GM21786 (cell line): Measurements from ENCODE around the gene SCOC.

Experiments
- ATAC-seq: cut with Tn5 transposase; IDR thresholded peaks from one replicate; pipeline ENCODE4 v1.9.1; 2021; ENCODE audit not compliant: unreplicated experiment

The SCOC gene

GRCh38 chr4:140373328-140374129 lies at the start of gene SCOC:
Gene SCOC (plus strand): TSS chr4:140373646. CDS start chr4:140379171, 5,525 bp downstream.
- ATAC-seq: peak; percentile 95

- ATAC-seq: no peak
Measured at GRCh38 chr4:140326395-140326993, 47.0 kb upstream of the SCOC start.

- no peak for ATAC-seq
Measured at GRCh38 chr4:140330311-140330900, 43.0 kb upstream of the SCOC start.

GRCh38 chr4:140331245-140331644 lies 42.2 kb upstream of the SCOC start:
- ATAC-seq: no peak

- no peak for ATAC-seq
Measured at GRCh38 chr4:140331876-140332275, 41.6 kb upstream of the SCOC start.

- no peak for ATAC-seq
Measured at GRCh38 chr4:140332734-140333133, 40.7 kb upstream of the SCOC start.

- ATAC-seq: no peak
Measured at GRCh38 chr4:140333523-140333922, 39.9 kb upstream of the SCOC start.

- ATAC-seq: no peak
Measured at GRCh38 chr4:140335076-140335475, 38.4 kb upstream of the SCOC start.

GRCh38 chr4:140336730-140337129 lies 36.7 kb upstream of the SCOC start:
- no peak for ATAC-seq

GRCh38 chr4:140342620-140343019 lies 30.8 kb upstream of the SCOC start:
- ATAC-seq: no peak

GRCh38 chr4:140343303-140343702 lies 30.1 kb upstream of the SCOC start:
- ATAC-seq: peak; percentile 86

GRCh38 chr4:140344101-140344500 lies 29.3 kb upstream of the SCOC start:
- ATAC-seq: no peak

- ATAC-seq: no peak
Measured at GRCh38 chr4:140344621-140345020, 28.8 kb upstream of the SCOC start.

- no peak for ATAC-seq
Measured at GRCh38 chr4:140346136-140346535, 27.3 kb upstream of the SCOC start.

- ATAC-seq: no peak
Measured at GRCh38 chr4:140349816-140350215, 23.6 kb upstream of the SCOC start.

- no peak for ATAC-seq
Measured at GRCh38 chr4:140351093-140352075, 22.1 kb upstream of the SCOC start.

- ATAC-seq: no peak
Measured at GRCh38 chr4:140353786-140354185, 19.7 kb upstream of the SCOC start.

GRCh38 chr4:140355288-140355687 lies 18.2 kb upstream of the SCOC start:
- ATAC-seq: no peak

- ATAC-seq: no peak
Measured at GRCh38 chr4:140357868-140358267, 15.6 kb upstream of the SCOC start.

GRCh38 chr4:140358281-140358680 lies 15.2 kb upstream of the SCOC start:
- ATAC-seq: no peak
